GM06990 (cell line): Measurements from ENCODE around the gene RASD1.

ENCODE experiments used
- DNase-seq: peaks from one replicate; pipeline ENCODE4 v3.0.0-alpha.2; 2011; ENCODE audit not compliant: insufficient read length; ENCODE audit errors: extremely low read depth
- H3K27me3 ChIP-seq: replicated peaks from 2 replicates; pipeline ENCODE4 v1.6.0; 2011; ENCODE audit warnings: low read length; ENCODE audit not compliant: control insufficient read depth, insufficient read depth
- H3K36me3 ChIP-seq: 2 replicates; pipeline ENCODE4 v1.5.1; 2011; ENCODE audit warnings: low read length; ENCODE audit not compliant: control insufficient read depth, insufficient read depth
- H3K4me3 ChIP-seq: replicated peaks from 2 replicates; pipeline ENCODE4 v1.5.1; 2011; ENCODE audit warnings: low read depth, mild to moderate bottlenecking, control low read depth, low read length
- CTCF ChIP-seq: IDR thresholded peaks from 2 replicates; pipeline ENCODE4 v1.5.1; 2011; ENCODE audit warnings: low read length, control low read depth, mild to moderate bottlenecking, inconsistent platforms; ENCODE audit not compliant: insufficient read depth, poor library complexity, severe bottlenecking

The RASD1 gene

GRCh38 chr17:17493986-17494466, 2.2 kb downstream of the RASD1 start:
- TF ChIP-seq CTCF = no peak
- H3K4me3 ChIP-seq = no peak overlapping the region
- no peak for DNase-seq
- H3K36me3 ChIP-seq = peaks cover 13% of the 10 kb centered on the region
- no peaks in the 10 kb centered on the region; the same call in none of the 2 replicates for H3K27me3 ChIP-seq

- no peak for DNase-seq
- no peaks in the 10 kb centered on the region; the same call in 1 of the 2 replicates for H3K27me3 ChIP-seq
- peaks cover 13% of the 10 kb centered on the region for H3K36me3 ChIP-seq
- H3K4me3 ChIP-seq = no peak overlapping the region
- no peak for TF ChIP-seq CTCF
Observed at GRCh38 chr17:17493249-17493985, 2.8 kb downstream of the RASD1 start.

GRCh38 chr17:17492571-17492970, 3.6 kb downstream of the RASD1 start:
- no peaks in the 10 kb centered on the region; the same call in 1 of the 2 replicates for H3K27me3 ChIP-seq
- peaks cover 16% of the 10 kb centered on the region for H3K36me3 ChIP-seq
- no peak for DNase-seq
- H3K4me3 ChIP-seq = no peak overlapping the region
- no peak for TF ChIP-seq CTCF

DNA sequence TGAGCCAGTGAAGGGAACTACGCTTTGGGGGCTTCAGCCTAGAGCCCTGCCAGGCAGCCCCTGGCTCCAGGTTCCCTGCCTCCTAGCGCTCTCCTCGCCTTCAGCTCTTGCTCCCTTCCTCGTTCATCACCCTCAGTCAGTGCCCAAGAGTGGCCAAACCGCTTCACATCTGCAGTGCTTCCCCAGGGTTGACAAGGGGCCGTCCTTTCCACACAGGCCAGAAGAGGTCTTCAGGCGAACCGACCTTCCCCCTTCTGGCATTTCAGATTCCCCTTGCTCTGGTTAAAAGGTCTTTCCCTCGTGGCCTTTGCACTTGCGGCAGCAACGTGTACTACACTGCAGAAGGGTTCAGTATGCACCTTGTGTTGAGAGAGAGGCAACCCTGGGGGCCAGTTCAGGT, 4.1 kb downstream of the RASD1 start:
- H3K27me3 ChIP-seq = no peaks in the 10 kb centered on the region; the same call in 1 of the 2 replicates
- H3K4me3 ChIP-seq = no peak overlapping the region
- TF ChIP-seq CTCF = no peak
- no peak for DNase-seq
- peaks cover 17% of the 10 kb centered on the region for H3K36me3 ChIP-seq

GRCh38 chr17:17491546-17491988, 4.6 kb downstream of the RASD1 start:
- Histone ChIP-seq H3K4me3 (no peak overlapping the region), H3K36me3 (peaks cover 17% of the 10 kb centered on the region), H3K27me3 (no peaks in the 10 kb centered on the region)
- no peak for DNase-seq
- no peak for TF ChIP-seq CTCF

DNA sequence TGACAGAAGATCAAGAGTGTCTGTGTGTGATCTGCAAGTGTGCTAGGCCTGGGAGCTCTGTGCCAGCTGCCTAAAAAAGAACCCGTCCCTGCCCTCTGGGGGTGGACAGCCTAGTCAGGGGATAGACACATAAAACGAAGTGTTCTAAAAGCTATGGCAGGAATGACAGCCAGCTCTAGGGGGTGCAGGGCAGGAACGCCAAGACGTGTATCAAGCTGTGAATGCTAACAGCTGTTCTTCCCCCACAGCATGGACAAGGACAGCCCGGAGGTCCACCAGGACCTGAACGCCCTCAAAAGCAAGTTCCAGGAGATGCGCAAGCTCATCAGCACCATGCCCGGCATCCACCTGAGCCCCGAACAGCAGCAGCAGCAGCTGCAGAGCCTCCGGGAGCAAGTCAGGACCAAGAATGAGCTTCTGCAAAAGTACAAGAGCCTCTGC, 5.1 kb downstream of the RASD1 start:
- H3K36me3 ChIP-seq = peaks cover 17% of the 10 kb centered on the region
- TF ChIP-seq CTCF = no peak
- no peak for DNase-seq
- H3K27me3 ChIP-seq = no peaks in the 10 kb centered on the region
- no peak overlapping the region for H3K4me3 ChIP-seq
